IMR-90 (cell line): ENCODE results near the gene CDH23. TPM values are rescaled to one million over a fixed set of nuclear protein-coding genes. Genes with fewer than 3 reads are reported as not detected.

ENCODE experiments used
- ATAC-seq: fragments of 200-7000 bp; cut with Tn5 transposase; 2 replicates; pipeline ENCODE4 v1.9.1; 2020; ENCODE audit warnings: low read depth, mild to moderate bottlenecking, moderate library complexity
- BruUV-seq: library from RNA; stranded (reverse); fragments of 400-500 nt; replicated peaks from 2 replicates; lab custom pipeline; 2021; lab: Mats Ljungman, UMichigan
- CTCF ChIA-PET: fragments of 300-600 bp; formaldehyde crosslinking; extraction: SDS; loops from one replicate; lab custom pipeline; 2021; ENCODE audit warnings: antibody characterized with exemption; lab: Yijun Ruan, JAX
- POLR2A ChIA-PET: fragments of 300-600 bp; sonication (Branson Sonifier 250); formaldehyde crosslinking; loops from one replicate; lab custom pipeline; 2022; ENCODE audit warnings: antibody characterized with exemption; ENCODE audit not compliant: unreplicated experiment; lab: Charles Lee
- DNase-seq: peaks from one replicate; pipeline ENCODE4 v3.0.0; 2013
- H2AFZ ChIP-seq: replicated peaks from 2 replicates; pipeline ENCODE3; 2013; ENCODE audit warnings: low read length, mild to moderate bottlenecking; ENCODE audit not compliant: poor library complexity
- H2AK5ac ChIP-seq: 2 replicates; pipeline ENCODE4 v1.6.1; 2013; ENCODE audit warnings: low read depth, low read length, inconsistent platforms
- H2AK9ac ChIP-seq: replicated peaks from 2 replicates; pipeline ENCODE3; 2013; ENCODE audit warnings: mild to moderate bottlenecking, low read depth, low read length, moderate library complexity; ENCODE audit not compliant: poor library complexity
- H2BK120ac ChIP-seq: 2 replicates; pipeline ENCODE4 v1.6.1; 2013; ENCODE audit warnings: low read depth, low read length, inconsistent platforms
- H2BK15ac ChIP-seq: 3 replicates; pipeline ENCODE4 v1.6.1; 2013; ENCODE audit warnings: low read depth, low read length, inconsistent platforms
- H2BK20ac ChIP-seq: 2 replicates; pipeline ENCODE4 v1.6.1; 2013; ENCODE audit warnings: low read depth, mild to moderate bottlenecking, inconsistent platforms, low read length, moderate library complexity
- H2BK5ac ChIP-seq: 2 replicates; pipeline ENCODE4 v1.6.1; 2013; ENCODE audit warnings: mild to moderate bottlenecking, low read depth, low read length, inconsistent platforms; ENCODE audit not compliant: poor library complexity, severe bottlenecking
- H3K14ac ChIP-seq: replicated peaks from 2 replicates; pipeline ENCODE4 v1.6.1; 2013; ENCODE audit warnings: low read depth, low read length, inconsistent platforms
- H3K18ac ChIP-seq: 2 replicates; pipeline ENCODE4 v1.6.1; 2013; ENCODE audit warnings: low read depth, low read length, control low read depth
- H3K23ac ChIP-seq: 2 replicates; pipeline ENCODE4 v1.6.1; 2013; ENCODE audit warnings: low read depth, low read length, inconsistent platforms
- H3K27ac ChIP-seq: 2 replicates; pipeline ENCODE4 v1.5.1; 2013; ENCODE audit warnings: mild to moderate bottlenecking, control low read depth, low read length; ENCODE audit not compliant: insufficient read depth
- H3K27me3 ChIP-seq: 2 replicates; pipeline ENCODE4 v1.6.1; 2013; ENCODE audit warnings: low read length; ENCODE audit not compliant: control insufficient read depth, insufficient read depth
- H3K36me3 ChIP-seq: 2 replicates; pipeline ENCODE4 v1.6.1; 2013; ENCODE audit warnings: low read length, mixed read lengths; ENCODE audit not compliant: control insufficient read depth, insufficient read depth
- H3K4ac ChIP-seq: 2 replicates; pipeline ENCODE4 v1.6.1; 2013; ENCODE audit warnings: low read depth, low read length, inconsistent platforms
- H3K4me1 ChIP-seq: 2 replicates; pipeline ENCODE4 v1.6.1; 2013; ENCODE audit warnings: low read length, mixed read lengths; ENCODE audit not compliant: control insufficient read depth, insufficient read depth
- H3K4me2 ChIP-seq: 2 replicates; pipeline ENCODE4 v1.6.1; 2013; ENCODE audit warnings: low read depth, mild to moderate bottlenecking, control low read depth, low read length, moderate library complexity
- H3K4me3 ChIP-seq: 2 replicates; pipeline ENCODE4 v1.5.1; 2013; ENCODE audit warnings: low read depth, mild to moderate bottlenecking, control low read depth, low read length, moderate library complexity; ENCODE audit not compliant: insufficient read depth
- H3K56ac ChIP-seq: 2 replicates; pipeline ENCODE4 v1.6.1; 2013; ENCODE audit warnings: low read length, inconsistent platforms; ENCODE audit not compliant: insufficient read depth; ENCODE audit errors: extremely low read depth
- H3K79me1 ChIP-seq, 2 experiments: 2 replicates each; pipeline ENCODE4 v1.6.1; 2013; ENCODE audit warnings: low read length in 2 of 2, inconsistent platforms in 1 of 2, low read depth in 1 of 2
- H3K9ac ChIP-seq: 2 replicates; pipeline ENCODE4 v1.6.1; 2013; ENCODE audit warnings: low read depth, low read length, control low read depth
- H3K9me1 ChIP-seq: 2 replicates; pipeline ENCODE4 v1.6.1; 2013; ENCODE audit warnings: low read length, inconsistent platforms; ENCODE audit not compliant: insufficient read depth
- H3K9me3 ChIP-seq: 2 replicates; pipeline ENCODE4 v1.6.1; 2013; ENCODE audit warnings: low read length; ENCODE audit not compliant: control insufficient read depth, insufficient read depth
- H4K20me1 ChIP-seq: 2 replicates; pipeline ENCODE4 v1.6.1; 2013; ENCODE audit warnings: low read length, inconsistent platforms; ENCODE audit not compliant: insufficient read depth
- H4K5ac ChIP-seq: 2 replicates; pipeline ENCODE4 v1.6.1; 2013; ENCODE audit warnings: mild to moderate bottlenecking, low read depth, low read length, control low read depth
- H4K8ac ChIP-seq, 2 experiments: 2 replicates each; pipeline ENCODE4 v1.6.1; 2013; ENCODE audit warnings: low read depth in 2 of 2, low read length in 2 of 2, control low read depth in 1 of 2, inconsistent platforms in 1 of 2
- H4K91ac ChIP-seq: 2 replicates; pipeline ENCODE4 v1.6.1; 2013; ENCODE audit warnings: low read depth, low read length, inconsistent platforms; ENCODE audit not compliant: insufficient read depth
- BHLHE40 ChIP-seq: fragments of 150-350 bp; IDR thresholded peaks from 2 replicates; pipeline ENCODE4 v1.6.1; 2016; ENCODE audit warnings: mild to moderate bottlenecking, low read depth, low read length
- CHD1 ChIP-seq: IDR thresholded peaks from 2 replicates; pipeline ENCODE4 v1.6.1; 2012; ENCODE audit warnings: low read depth, low read length, improper control_type of control experiment
- CTCF ChIP-seq: conservative IDR thresholded peaks from 2 replicates; pipeline ENCODE4 v1.5.1; 2012; ENCODE audit warnings: mild to moderate bottlenecking, low read depth, low read length, improper control_type of control experiment
- MAFK ChIP-seq: IDR thresholded peaks from 2 replicates; pipeline ENCODE4 v1.6.1; 2012; ENCODE audit warnings: low read depth, low read length, improper control_type of control experiment
- MAZ ChIP-seq: IDR thresholded peaks from 2 replicates; pipeline ENCODE4 v1.6.1; 2012; ENCODE audit warnings: low read depth, mild to moderate bottlenecking, low read length, improper control_type of control experiment, moderate library complexity, borderline replicate concordance
- NFE2L2 ChIP-seq: fragments of 150-350 bp; IDR thresholded peaks from 2 replicates; pipeline ENCODE4 v1.6.1; 2016; ENCODE audit warnings: low read depth, mild to moderate bottlenecking, low read length
- RAD21 ChIP-seq: IDR thresholded peaks from 2 replicates; pipeline ENCODE4 v1.6.1; 2012; ENCODE audit warnings: low read length, improper control_type of control experiment
- RCOR1 ChIP-seq: IDR thresholded peaks from 2 replicates; pipeline ENCODE4 v1.6.1; 2012; ENCODE audit warnings: mild to moderate bottlenecking, low read length, improper control_type of control experiment; ENCODE audit not compliant: insufficient replicate concordance
- RFX5 ChIP-seq: IDR thresholded peaks from 2 replicates; pipeline ENCODE4 v1.8.0; 2012; ENCODE audit warnings: low read depth, mild to moderate bottlenecking, low read length, moderate library complexity
- SMC3 ChIP-seq: fragments of 150-350 bp; IDR thresholded peaks from 2 replicates; pipeline ENCODE4 v1.6.1; 2016; ENCODE audit warnings: low read depth, mild to moderate bottlenecking, antibody characterized with exemption, low read length, moderate library complexity
- WGBS, 2 experiments: methylation state at CpG; one replicate each; pipeline versions ENCODE4 v1.1.5 to v1.1.7; 2013; ENCODE audit warnings: missing lambda C conversion rate in 2 of 2; ENCODE audit not compliant: insufficient read length in 1 of 2; ENCODE audit errors: extremely low coverage in 2 of 2; 5-methylcytosine and 5-hydroxymethylcytosine counted together
- dilution Hi-C: fragments of 300-500 bp; cut with HindIII; formaldehyde crosslinking; loops from one replicate; pipeline ENCODE4 v1.14.3; 2018; ENCODE audit warnings: low sequenced_read_pairs; ENCODE audit not compliant: unreplicated experiment
- in situ Hi-C: fragments of 300-500 bp; cut with MboI; formaldehyde crosslinking; loops from 3 replicates; pipeline ENCODE4 v1.14.3; 2019; ENCODE audit warnings: low sequenced_read_pairs, inconsistent platforms, mixed read lengths
- intact Hi-C: fragments of 100-400 bp; cut with micrococcal nuclease; formaldehyde crosslinking; loops from 2 replicates; pipeline ENCODE4 v1.10.0; 2022
- polyA plus RNA-seq, 3 experiments: library from polyadenylated mRNA; depleted of rRNA; stranded (reverse); fragments of >200 nt; gene quantifications; 2 replicates each; pipeline ENCODE4 v1.2.3, GENCODE V29; 2012; ENCODE audit warnings: low replicate concordance in 1 of 3
- total RNA-seq: library from RNA; depleted of rRNA; stranded (reverse); fragments of >200 nt; gene quantifications from 2 replicates; pipeline ENCODE4 v1.2.3, GENCODE V29; 2012
- TF ChIP-seq, protein P1 (sequence below): fragments of 150-350 bp; IDR thresholded peaks from 2 replicates; pipeline ENCODE4 v1.6.1; 2017; ENCODE audit warnings: mild to moderate bottlenecking, antibody characterized with exemption, low read length, low read depth

The CDH23 gene
- total and polyA plus RNA-seq, 2 of the 4 experiments (the other 2 are of a cell fraction), result under 0.01 to 0.03 TPM

GRCh38 chr10:71467569-71468362, 71.0 kb downstream of the CDH23 start:
- intact Hi-C loops (no loop called here), dilution Hi-C loops (no loop called here), in situ Hi-C loops (no loop called here)
- Histone ChIP-seq H3K23ac (no peak overlapping the region), H3K27ac (no peak overlapping the region), H2AK9ac (no peak overlapping the region), H4K8ac (no peak overlapping the region), H3K9ac (no peak overlapping the region), H3K4ac (no peak overlapping the region), H2BK5ac (no peak overlapping the region), H3K79me1 (no peaks in the 10 kb centered on the region), H2BK20ac (no peak overlapping the region), H3K9me3 (no peaks in the 10 kb centered on the region), H3K18ac (no peak overlapping the region), H3K56ac (no peak overlapping the region), H4K91ac (no peak overlapping the region), H2BK120ac (no peak overlapping the region), H3K36me3 (no peaks in the 10 kb centered on the region), H3K4me1 (no peaks in the 10 kb centered on the region), H4K20me1 (no peaks in the 10 kb centered on the region), H2BK15ac (no peak overlapping the region), H2AFZ (no peak overlapping the region), H3K4me2 (no peak overlapping the region), H3K9me1 (no peaks in the 10 kb centered on the region), H2AK5ac (no peak overlapping the region), H4K5ac (no peak overlapping the region), H3K4me3 (no peak overlapping the region), H3K27me3 (peaks cover 29% of the 10 kb centered on the region), H3K14ac (no peak overlapping the region)
- no peak for ATAC-seq
- TF ChIP-seq RCOR1 (no peak), CHD1 (no peak), SMC3 (no peak), BHLHE40 (no peak), MAZ (no peak), RFX5 (no peak), NFE2L2 (no peak), RAD21 (no peak), MAFK (no peak), CTCF (no peak)
- TF ChIP-seq, protein P1, sequence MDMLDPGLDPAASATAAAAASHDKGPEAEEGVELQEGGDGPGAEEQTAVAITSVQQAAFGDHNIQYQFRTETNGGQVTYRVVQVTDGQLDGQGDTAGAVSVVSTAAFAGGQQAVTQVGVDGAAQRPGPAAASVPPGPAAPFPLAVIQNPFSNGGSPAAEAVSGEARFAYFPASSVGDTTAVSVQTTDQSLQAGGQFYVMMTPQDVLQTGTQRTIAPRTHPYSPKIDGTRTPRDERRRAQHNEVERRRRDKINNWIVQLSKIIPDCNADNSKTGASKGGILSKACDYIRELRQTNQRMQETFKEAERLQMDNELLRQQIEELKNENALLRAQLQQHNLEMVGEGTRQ, result no peak
- BruUV-seq, result no TSS peak
- WGBS, 2 experiments, result 69% methylated on average over 4 of the region's 9 CpGs; no CpG with 5 or more reads in 1 of the 2 experiments
- no peak for DNase-seq
- CTCF ChIA-PET, result no interaction called here
- POLR2A ChIA-PET, result no interaction called here
